Uterus (tissue), 2 donors: Measurements from ENCODE around the gene MAP1S.

ENCODE experiments used
- POLR2A ChIP-seq, 2 donors: fragments of 450-650 bp; IDR thresholded peaks; one replicate each; pipeline ENCODE4 v1.6.1; 2016; ENCODE audit warnings: antibody characterized with exemption in 2 of 2, mild to moderate bottlenecking in 1 of 2, moderate library complexity in 1 of 2
- TF ChIP-seq, protein P1 (sequence below), 4 experiments: fragments of 200-600 bp in 2 of 4; fragments of 450-650 bp in 2 of 4; sonication (generic) in 2 of 4; IDR thresholded peaks; one replicate each; pipeline ENCODE4 v1.5.1; 2016 to 2019; ENCODE audit warnings: antibody characterized with exemption in 4 of 4, mild to moderate bottlenecking in 2 of 4, moderate library complexity in 1 of 4

- TF ChIP-seq, protein P1, sequence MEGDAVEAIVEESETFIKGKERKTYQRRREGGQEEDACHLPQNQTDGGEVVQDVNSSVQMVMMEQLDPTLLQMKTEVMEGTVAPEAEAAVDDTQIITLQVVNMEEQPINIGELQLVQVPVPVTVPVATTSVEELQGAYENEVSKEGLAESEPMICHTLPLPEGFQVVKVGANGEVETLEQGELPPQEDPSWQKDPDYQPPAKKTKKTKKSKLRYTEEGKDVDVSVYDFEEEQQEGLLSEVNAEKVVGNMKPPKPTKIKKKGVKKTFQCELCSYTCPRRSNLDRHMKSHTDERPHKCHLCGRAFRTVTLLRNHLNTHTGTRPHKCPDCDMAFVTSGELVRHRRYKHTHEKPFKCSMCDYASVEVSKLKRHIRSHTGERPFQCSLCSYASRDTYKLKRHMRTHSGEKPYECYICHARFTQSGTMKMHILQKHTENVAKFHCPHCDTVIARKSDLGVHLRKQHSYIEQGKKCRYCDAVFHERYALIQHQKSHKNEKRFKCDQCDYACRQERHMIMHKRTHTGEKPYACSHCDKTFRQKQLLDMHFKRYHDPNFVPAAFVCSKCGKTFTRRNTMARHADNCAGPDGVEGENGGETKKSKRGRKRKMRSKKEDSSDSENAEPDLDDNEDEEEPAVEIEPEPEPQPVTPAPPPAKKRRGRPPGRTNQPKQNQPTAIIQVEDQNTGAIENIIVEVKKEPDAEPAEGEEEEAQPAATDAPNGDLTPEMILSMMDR (IDR thresholded peaks at IDR 0.05) = no peak
- no peak for TF ChIP-seq POLR2A (IDR thresholded peaks at IDR 0.05)
Measured at GRCh38 chr19:17678836-17679235, 40.4 kb upstream of the MAP1S start.
